ENCODE measurements around the gene PARM1.

The PARM1 gene

DNA sequence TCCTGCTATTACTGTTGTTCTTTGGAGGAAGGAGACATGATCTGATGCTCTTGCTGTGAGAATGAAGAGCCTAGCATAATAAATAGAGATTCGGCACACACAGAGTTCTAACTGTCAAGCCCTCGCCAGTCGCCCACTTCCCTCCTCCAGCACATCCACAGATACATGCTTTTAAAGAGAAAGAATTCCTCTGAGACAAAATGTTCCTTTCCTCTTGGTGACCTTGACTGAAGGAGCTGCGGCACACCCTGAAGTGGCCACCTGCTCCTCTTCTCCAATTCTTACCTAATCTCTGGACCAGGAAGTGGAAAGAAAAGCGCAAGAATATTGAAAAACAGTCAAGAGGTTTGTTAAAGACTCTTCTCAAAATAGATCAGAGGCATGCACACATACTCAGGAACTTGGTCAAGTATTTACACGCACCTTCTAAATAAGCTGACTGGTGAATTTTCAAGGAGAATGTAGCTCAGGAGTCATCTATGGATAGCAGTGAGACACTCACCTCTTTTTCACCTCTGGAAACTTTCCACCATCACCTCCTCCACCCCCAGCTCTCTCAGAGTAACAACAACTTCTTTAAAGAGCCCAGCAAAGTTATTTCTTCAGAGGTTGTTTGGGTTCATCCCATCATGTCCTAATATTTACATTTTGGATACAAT, 95.4 kb downstream of the PARM1 start:
- Mint-ChIP-seq H3K36me3 (no peaks in the 10 kb centered on the region), H3K27ac (no peak overlapping the region), H3K9me3 (no peaks in the 10 kb centered on the region), H3K4me1 (no peaks in the 10 kb centered on the region), H3K4me3 (no peak overlapping the region)
- no peak for DNase-seq (ENCODE audit: low spot score in 2 of 2)
- ATAC-seq = no peak

DNA sequence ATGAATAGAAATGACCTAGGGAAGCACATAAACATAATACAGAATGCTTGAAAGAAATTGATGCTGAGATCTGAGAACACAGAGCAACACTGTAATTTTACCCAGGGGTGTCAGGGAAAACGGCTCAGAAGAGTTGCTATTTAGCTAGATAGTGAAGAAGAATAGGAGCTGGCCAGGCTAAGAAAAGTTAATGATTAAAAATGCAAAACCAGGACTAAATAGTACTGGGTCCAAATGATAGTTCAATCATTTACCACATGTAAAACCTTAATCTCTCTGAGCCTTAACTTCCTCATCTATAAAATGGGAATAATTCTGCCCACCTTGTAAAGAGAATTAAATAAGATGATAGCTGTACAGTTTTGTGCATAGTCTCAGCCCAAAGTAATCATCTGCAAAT, 97.1 kb downstream of the PARM1 start:
- Mint-ChIP-seq H3K27ac (no peak overlapping the region), H3K9me3 (no peaks in the 10 kb centered on the region), H3K4me3 (no peak overlapping the region), H3K4me1 (no peaks in the 10 kb centered on the region), H3K36me3 (no peaks in the 10 kb centered on the region)
- ATAC-seq (no peak), DNase-seq (ENCODE audit: low spot score in 2 of 2) (no peak)

DNA sequence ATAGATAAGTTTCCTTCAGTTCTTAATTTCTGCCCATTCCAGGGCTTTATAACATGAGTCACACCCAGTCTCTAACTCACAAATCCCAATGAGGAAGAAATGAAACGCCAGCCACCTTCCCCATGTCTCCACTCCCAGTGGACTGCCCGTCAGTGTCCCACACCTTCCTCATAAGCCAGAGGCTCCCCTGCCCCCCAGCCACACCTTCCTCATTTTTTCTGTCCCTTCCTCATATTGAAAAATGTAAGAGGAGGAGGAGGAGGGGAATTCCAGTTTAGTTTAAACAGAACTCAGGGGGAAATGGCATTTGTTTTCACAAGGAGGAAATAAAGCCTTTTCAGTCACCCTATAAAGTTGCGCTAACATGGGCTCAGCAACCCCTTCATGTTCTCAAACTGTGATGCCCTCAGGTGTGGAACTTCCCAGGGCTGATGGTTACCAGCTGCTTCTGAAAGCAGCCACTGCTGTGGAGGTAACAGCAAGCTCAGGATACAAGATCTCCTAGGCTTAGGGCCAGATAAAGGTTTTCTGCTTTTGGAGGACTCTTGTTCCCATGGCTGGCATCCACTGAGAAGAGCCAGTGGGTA, 97.8 kb downstream of the PARM1 start:
- Mint-ChIP-seq H3K4me1 (no peaks in the 10 kb centered on the region), H3K4me3 (no peak overlapping the region), H3K9me3 (no peaks in the 10 kb centered on the region), H3K27ac (no peak overlapping the region), H3K36me3 (no peaks in the 10 kb centered on the region)
- ATAC-seq = no peak
- no peak for DNase-seq (ENCODE audit: low spot score in 2 of 2)

DNA sequence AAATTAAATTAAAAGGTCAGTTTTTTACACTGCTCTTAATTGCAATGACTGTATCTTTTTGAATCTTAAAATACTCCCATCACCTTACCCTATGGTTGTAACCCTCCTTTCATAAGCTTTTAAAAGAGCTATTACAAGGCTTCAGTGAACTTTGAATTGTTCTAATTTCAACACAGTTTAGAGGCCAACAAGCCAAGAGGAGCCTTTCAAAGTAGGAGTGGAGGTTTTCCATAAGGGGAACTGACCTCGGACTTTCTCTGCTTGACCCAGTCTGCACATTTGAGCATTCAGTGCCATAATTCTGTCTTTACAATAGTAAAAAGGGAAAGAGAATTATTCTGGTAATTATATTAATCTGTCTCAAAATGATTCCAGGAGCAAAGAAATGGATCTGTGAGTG, 98.9 kb downstream of the PARM1 start:
- no peak overlapping the region for H3K27ac Mint-ChIP-seq
- H3K36me3 Mint-ChIP-seq = no peaks in the 10 kb centered on the region
- DNase-seq (ENCODE audit: low spot score in 2 of 2) = no peak
- H3K4me1 Mint-ChIP-seq = no peaks in the 10 kb centered on the region
- ATAC-seq = no peak
- H3K4me3 Mint-ChIP-seq = no peak overlapping the region
- no peaks in the 10 kb centered on the region for H3K9me3 Mint-ChIP-seq

DNA sequence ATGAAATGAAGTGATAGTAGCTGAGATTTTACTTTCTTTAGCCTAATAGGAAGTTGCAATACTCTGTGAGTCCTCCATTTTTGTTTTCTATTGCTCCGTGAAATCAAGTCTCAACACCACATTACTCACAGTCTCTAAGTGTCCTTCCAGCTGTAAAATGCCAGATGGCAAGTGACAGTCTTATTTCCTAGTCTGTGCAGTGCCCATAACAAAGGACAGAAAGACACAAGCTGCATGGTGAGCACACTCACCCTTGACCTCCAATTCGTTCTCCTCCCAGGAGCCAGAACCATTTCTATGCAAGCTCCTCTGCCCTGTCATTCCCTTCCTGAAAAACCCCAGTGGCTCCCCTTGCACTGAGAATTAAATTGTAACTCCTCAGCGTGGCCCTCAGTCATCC, 101.6 kb downstream of the PARM1 start:
- no peak overlapping the region for H3K27ac Mint-ChIP-seq

DNA sequence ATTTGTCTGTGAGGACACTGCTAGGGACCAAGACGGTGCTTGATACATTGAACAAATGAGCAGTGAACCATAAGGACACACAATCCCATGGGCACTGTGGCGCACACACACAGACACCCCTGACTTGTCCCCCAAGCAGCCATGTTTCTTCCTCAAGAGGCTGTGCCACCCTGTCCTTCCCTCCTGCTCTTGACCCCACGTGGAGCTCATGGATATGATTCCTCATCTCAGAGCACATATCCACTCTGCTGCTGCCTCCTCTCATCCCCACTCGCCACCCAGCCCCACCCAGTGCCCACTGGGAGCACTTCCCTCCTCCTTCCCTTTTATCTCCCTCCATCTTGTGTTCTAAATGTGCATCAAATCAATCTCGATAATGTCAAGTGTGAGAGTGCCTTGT, 102.4 kb downstream of the PARM1 start:
- H3K9me3 Mint-ChIP-seq = peaks cover 2% of the 10 kb centered on the region
- no peak overlapping the region for H3K27ac Mint-ChIP-seq
- H3K36me3 Mint-ChIP-seq = no peaks in the 10 kb centered on the region
- no peaks in the 10 kb centered on the region for H3K4me1 Mint-ChIP-seq
- H3K4me3 Mint-ChIP-seq = no peak overlapping the region
- ATAC-seq (no peak), DNase-seq (ENCODE audit: low spot score in 2 of 2) (no peak)

More for the DNA sequence above, 101.6 kb downstream of the PARM1 start:
- H3K9me3 Mint-ChIP-seq = peaks cover 2% of the 10 kb centered on the region
- no peaks in the 10 kb centered on the region for H3K4me1 Mint-ChIP-seq
- no peak for DNase-seq (ENCODE audit: low spot score in 2 of 2)
- no peaks in the 10 kb centered on the region for H3K36me3 Mint-ChIP-seq
- no peak overlapping the region for H3K4me3 Mint-ChIP-seq
- ATAC-seq = no peak

DNA sequence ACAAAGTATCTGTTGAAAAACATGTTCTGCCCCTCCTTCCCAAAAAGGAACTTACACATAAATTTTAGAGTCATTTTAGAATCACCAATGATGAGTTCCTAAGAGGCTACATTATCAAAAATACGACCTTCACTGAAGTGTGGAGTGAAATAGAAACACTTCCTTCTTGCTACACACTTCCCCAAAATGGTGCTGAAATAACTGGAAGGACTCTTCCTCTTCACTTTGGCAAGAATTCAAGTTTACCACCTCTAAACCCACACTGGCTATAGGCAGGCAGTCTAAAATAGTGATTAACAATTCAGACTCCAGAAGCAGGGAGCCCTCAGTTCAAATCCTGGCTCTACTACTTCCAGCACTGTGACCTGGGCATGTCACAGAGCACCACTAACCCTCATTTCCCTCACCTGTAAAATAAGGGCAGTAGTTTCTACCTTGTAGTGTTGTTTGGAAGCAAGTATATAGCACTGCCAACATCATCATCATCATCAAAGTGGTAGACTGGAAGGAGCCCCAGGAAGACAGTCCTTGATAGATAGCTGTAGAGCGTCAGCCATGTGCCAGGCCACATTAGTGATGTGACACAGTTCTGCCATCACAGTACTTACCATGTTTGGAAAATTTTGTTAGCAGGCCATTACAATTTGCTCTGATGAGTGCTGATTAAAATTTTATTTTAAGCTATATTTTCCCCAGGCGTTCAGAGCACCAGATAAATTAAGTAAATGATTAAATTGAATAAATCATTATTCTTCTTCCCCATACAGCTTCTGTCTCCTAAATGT, 103.3 kb downstream of the PARM1 start:
- no peak overlapping the region for H3K4me3 Mint-ChIP-seq
- ATAC-seq (no peak), DNase-seq (ENCODE audit: low spot score in 2 of 2) (no peak)
- H3K36me3 Mint-ChIP-seq = no peaks in the 10 kb centered on the region
- H3K27ac Mint-ChIP-seq = no peak overlapping the region
- H3K4me1 Mint-ChIP-seq = no peaks in the 10 kb centered on the region
- H3K9me3 Mint-ChIP-seq = peaks cover 5% of the 10 kb centered on the region

DNA sequence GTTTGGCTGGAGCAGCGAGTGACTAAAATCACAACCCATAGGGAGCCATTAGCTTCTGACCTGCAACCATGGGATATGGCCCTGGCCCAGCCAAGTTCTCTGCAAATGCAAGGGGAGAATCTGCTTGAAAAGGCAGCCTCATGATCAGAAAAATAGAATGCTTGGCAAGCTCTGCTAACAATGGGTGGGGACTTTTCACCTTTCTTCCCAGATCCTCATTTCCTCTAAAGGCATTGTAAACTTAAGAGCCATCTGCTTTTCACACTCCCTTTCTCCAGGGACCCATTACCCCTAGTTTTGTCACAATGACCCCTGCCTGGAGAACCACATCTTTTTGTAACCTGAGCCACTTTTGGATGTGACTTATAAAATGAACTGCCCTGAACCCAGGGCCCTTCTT, 104.3 kb downstream of the PARM1 start:
- ATAC-seq (no peak), DNase-seq (ENCODE audit: low spot score in 2 of 2) (no peak)
- Mint-ChIP-seq H3K9me3 (peaks cover 5% of the 10 kb centered on the region), H3K36me3 (no peaks in the 10 kb centered on the region), H3K27ac (no peak overlapping the region), H3K4me1 (no peaks in the 10 kb centered on the region), H3K4me3 (no peak overlapping the region)

DNA sequence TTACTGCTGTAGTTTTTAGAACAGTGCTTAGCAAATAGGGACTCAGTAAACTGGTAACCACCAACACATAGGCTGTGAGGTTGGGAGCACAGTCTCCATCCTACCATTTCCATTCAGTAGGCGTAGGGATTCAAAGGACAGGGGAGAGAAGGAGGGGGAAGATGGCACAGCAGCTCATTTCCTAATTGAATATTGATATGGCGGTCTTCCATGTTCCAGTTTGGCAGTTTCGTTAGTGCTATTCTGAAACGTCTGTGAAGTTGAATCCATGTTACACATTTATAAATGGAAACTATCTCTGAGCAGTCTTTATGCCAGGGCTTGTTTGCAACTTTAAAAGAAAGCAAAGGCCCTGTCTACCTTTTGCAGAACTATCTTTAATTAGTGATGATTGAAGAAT, 105.5 kb downstream of the PARM1 start:
- Mint-ChIP-seq H3K27ac (no peak overlapping the region), H3K4me1 (no peaks in the 10 kb centered on the region), H3K9me3 (peaks cover 5% of the 10 kb centered on the region), H3K36me3 (no peaks in the 10 kb centered on the region), H3K4me3 (no peak overlapping the region)
- DNase-seq (ENCODE audit: low spot score in 2 of 2) = no peak
- ATAC-seq = no peak

DNA sequence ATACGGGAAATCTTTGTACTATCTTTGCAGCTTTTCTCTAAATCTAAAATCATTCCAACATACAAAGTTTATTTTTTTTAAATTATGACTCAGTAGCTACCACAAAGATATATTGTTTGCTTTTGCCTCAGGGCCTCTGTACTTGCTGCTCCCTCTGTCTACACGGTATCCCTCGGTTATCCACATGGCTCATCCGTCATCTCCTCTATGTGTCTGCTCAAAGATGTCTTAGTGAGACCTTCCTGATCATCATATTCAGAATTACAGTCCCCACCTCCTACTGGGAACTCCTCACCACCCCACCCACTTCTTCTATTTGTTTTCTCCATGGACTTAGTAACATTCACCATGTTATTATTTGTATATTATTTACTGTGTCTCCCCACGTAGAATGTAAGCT, 107.8 kb downstream of the PARM1 start:
- Mint-ChIP-seq H3K36me3 (no peaks in the 10 kb centered on the region), H3K4me1 (no peaks in the 10 kb centered on the region), H3K4me3 (no peak overlapping the region), H3K9me3 (peaks cover 5% of the 10 kb centered on the region), H3K27ac (no peak overlapping the region)
- DNase-seq (ENCODE audit: low spot score in 2 of 2) = no peak
- no peak for ATAC-seq

DNA sequence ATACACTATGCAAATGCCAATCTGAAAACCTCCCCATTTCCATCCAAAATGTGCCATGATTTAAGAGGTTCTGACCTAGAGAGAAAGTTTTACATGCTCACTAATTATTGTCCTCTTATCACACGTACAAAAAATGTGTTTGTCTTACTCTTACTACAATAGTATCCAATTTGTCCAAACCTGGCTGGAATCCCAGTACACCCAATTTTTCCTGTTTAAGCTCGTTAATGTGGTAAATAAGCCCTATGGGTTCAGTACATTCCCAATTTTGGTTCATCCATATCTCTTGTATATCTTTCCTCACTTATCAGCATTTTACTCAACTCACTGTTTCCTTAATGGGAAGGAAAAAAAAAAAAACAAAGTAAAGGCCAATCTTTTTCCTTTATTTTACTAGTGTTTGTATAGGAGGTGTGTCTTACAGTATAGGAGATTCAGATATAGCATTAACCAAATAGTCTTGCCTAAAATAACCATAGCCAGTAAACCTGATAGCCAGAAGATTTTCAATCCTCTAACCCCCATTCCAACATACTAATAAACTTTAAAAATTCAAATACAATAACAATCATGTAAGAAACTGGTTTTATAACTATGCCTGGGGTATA, 109.8 kb downstream of the PARM1 start:
- no peak for ATAC-seq
- H3K27ac Mint-ChIP-seq = no peak overlapping the region
- peaks cover 8% of the 10 kb centered on the region for H3K9me3 Mint-ChIP-seq
- DNase-seq (ENCODE audit: low spot score in 2 of 2) = no peak
- no peak overlapping the region for H3K4me3 Mint-ChIP-seq
- H3K4me1 Mint-ChIP-seq = no peaks in the 10 kb centered on the region
- H3K36me3 Mint-ChIP-seq = no peaks in the 10 kb centered on the region

DNA sequence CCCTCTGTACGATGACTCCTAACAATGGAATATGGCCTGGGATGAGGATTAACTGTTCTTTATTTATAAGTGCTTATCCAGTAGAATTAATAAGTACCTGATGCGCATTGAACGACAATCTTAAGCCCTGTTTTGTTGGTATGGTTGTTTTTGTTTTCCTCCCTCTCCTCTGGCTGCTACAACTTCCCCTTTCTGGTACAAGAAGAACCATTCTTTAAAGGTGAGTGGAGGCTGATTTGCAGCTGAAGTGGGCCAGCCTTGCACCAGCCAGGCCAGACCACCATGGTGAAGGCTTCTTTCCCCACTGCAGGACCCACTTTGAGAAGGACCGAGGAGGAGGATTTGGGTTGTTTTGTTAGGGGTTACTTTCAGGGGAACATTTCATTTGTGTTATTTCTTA, 113.3 kb downstream of the PARM1 start:
- Mint-ChIP-seq H3K36me3 (no peaks in the 10 kb centered on the region), H3K27ac (no peak overlapping the region), H3K4me1 (no peaks in the 10 kb centered on the region), H3K9me3 (peaks cover 2% of the 10 kb centered on the region), H3K4me3 (no peak overlapping the region)
- DNase-seq (ENCODE audit: low spot score in 2 of 2) = no peak
- ATAC-seq = no peak

DNA sequence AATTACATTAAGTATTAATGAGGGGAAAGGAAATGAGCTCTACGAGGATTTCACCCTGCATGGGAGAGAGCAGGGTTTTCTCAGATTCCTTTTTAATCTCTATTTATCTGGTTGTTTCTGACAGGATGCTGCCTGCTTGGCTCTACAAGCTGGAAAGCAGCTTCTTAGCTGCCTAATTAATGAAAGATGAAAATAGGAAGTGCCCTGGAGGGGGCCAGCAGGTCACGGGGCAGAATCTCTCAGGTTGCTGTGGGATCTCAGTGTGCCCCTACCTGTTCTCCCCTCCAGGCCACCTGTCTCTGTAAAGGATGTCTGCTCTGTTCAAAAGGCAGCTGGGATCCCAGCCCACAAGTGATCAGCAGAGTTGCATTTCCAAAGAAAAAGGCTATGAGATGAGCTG, 113.7 kb downstream of the PARM1 start:
- no peaks in the 10 kb centered on the region for H3K36me3 Mint-ChIP-seq
- DNase-seq (ENCODE audit: low spot score in 2 of 2) (no peak), ATAC-seq (no peak)
- H3K4me1 Mint-ChIP-seq = no peaks in the 10 kb centered on the region
- peaks cover 4% of the 10 kb centered on the region for H3K9me3 Mint-ChIP-seq
- no peak overlapping the region for H3K27ac Mint-ChIP-seq
- H3K4me3 Mint-ChIP-seq = no peak overlapping the region

DNA sequence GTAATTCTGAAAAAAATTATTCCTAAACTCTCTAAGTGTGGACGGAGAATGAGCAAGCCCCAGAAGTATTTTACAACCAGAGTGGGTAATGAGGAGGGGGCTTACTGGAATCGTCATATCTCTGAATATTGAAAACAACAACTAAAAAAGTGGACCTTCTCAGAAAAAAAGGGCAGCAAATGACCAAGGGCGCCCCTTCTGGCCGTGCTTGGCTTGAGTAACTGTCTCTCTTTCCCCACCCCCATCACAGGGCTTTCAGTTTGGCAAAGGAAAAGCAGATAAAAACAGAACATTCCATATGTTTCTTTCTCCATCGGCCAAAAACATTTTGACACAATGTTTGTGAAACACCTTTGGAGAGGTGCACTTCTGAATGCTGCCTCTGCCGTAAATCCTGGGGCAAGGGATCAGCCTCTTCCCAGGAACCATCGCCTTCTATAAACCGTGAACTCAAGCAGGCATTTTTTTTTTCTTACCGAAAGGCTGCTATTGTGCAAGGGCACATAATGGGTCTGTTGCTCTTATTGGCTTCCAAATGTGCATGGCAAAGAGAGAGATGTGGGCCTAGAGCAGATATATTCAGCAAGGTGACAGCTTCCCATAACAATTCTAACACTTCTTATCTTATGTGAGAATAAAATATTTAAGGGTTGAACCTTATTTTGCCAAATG, 115.4 kb downstream of the PARM1 start:
- H3K36me3 Mint-ChIP-seq = no peaks in the 10 kb centered on the region
- H3K4me3 Mint-ChIP-seq = no peak overlapping the region
- H3K9me3 Mint-ChIP-seq = peaks cover 5% of the 10 kb centered on the region
- ATAC-seq = no peak
- no peaks in the 10 kb centered on the region for H3K4me1 Mint-ChIP-seq
- H3K27ac Mint-ChIP-seq = no peak overlapping the region
- DNase-seq (ENCODE audit: low spot score in 2 of 2) = no peak

DNA sequence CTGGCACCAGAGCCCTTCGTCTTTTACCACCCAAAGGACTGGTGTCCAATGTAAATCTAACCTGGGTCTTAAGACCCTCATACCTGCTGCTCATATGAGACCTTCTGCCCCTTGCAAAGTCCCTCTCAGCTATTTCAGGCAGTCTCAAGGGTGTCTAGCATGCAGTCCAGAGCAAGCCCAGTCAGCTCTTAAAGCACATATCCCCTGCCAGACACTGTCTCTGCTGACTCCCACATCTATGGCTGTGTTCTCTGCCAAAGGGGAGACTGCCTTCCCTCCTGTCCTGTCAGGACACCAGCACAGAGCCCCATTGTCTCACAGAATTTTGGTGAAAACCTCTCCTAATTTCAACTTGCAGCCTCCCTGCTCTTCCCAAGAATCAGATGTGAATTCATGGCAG, 118.5 kb downstream of the PARM1 start:
- DNase-seq (ENCODE audit: low spot score in 2 of 2) (no peak), ATAC-seq (no peak)
- Mint-ChIP-seq H3K4me1 (no peaks in the 10 kb centered on the region), H3K4me3 (no peak overlapping the region), H3K9me3 (peaks cover 5% of the 10 kb centered on the region), H3K36me3 (no peaks in the 10 kb centered on the region), H3K27ac (no peak overlapping the region)

Measured in stimulated activated effector memory CD8-positive, alpha-beta T cell treated with anti-CD3 and anti-CD28 coated beads, Interleukin-12 subunit alpha, Interleukin-12 subunit beta, amount 100 ng/mL, for 72 hours (primary cell).